MCF 10A (cell line): ENCODE results near the gene HSBP1. TPM values are rescaled to one million over a fixed set of nuclear protein-coding genes. Genes with fewer than 3 reads are reported as not detected.

ENCODE experiments used
- BruUV-seq: library from RNA; stranded (reverse); fragments of 400-500 nt; replicated peaks from 2 replicates; lab custom pipeline; 2021; lab: Mats Ljungman, UMichigan
- CTCF ChIA-PET: fragments of 300-600 bp; sonication (Branson Sonifier 250); formaldehyde crosslinking; extraction: SDS; loops from one replicate; lab custom pipeline; 2021; ENCODE audit warnings: antibody characterized with exemption, inconsistent platforms; lab: Yijun Ruan, JAX
- POLR2A ChIA-PET: fragments of 300-600, 350-650 bp; sonication (Branson Sonifier 250); formaldehyde crosslinking; extraction: SDS; loops from one replicate; lab custom pipeline; 2020; ENCODE audit warnings: antibody characterized with exemption, inconsistent platforms; lab: Yijun Ruan, JAX
- DNase-seq: peaks from one replicate; pipeline ENCODE4 v3.0.0-alpha.2; 2018; ENCODE audit not compliant: unreplicated experiment
- H3K27ac Mint-ChIP-seq: one replicate; pipeline ENCODE4 v1.8.0; 2022; ENCODE audit warnings: mild to moderate bottlenecking, low read depth, mixed read lengths; ENCODE audit not compliant: unreplicated experiment
- H3K27me3 Mint-ChIP-seq: one replicate; pipeline ENCODE4 v1.8.0; 2022; ENCODE audit warnings: mixed read lengths; ENCODE audit not compliant: insufficient read depth, unreplicated experiment
- H3K36me3 Mint-ChIP-seq: one replicate; pipeline ENCODE4 v1.8.0; 2022; ENCODE audit warnings: mild to moderate bottlenecking, moderate library complexity, mixed read lengths; ENCODE audit not compliant: insufficient read depth, unreplicated experiment
- H3K4me1 Mint-ChIP-seq: one replicate; pipeline ENCODE4 v1.8.0; 2022; ENCODE audit warnings: mixed read lengths; ENCODE audit not compliant: insufficient read depth, unreplicated experiment
- H3K4me3 Mint-ChIP-seq: one replicate; pipeline ENCODE4 v1.8.0; 2022; ENCODE audit warnings: mild to moderate bottlenecking, moderate library complexity, mixed read lengths; ENCODE audit not compliant: unreplicated experiment
- H3K9me3 Mint-ChIP-seq: one replicate; pipeline ENCODE4 v1.8.0; 2022; ENCODE audit warnings: mixed read lengths; ENCODE audit not compliant: unreplicated experiment
- CTCF ChIP-seq: fragments of 200-600 bp; IDR thresholded peaks from one replicate; pipeline ENCODE4 v1.8.0; 2022; ENCODE audit warnings: antibody characterized with exemption, mild to moderate bottlenecking; ENCODE audit not compliant: unreplicated experiment
- intact Hi-C: fragments of 100-400 bp; cut with micrococcal nuclease; formaldehyde crosslinking; loops from 2 replicates; pipeline ENCODE4 v1.14.1; 2022
- total RNA-seq: library from RNA; stranded (reverse); gene quantifications from 2 replicates; pipeline ENCODE4 v1.2.3, GENCODE V29; 2022

HSBP1 gene
- total RNA-seq, 1 experiment from 2014 or later, result 101 TPM

- POLR2A ChIA-PET, result no interaction called here
- no peaks in the 10 kb centered on the region for H3K36me3 Mint-ChIP-seq
- TF ChIP-seq CTCF, result no peak
- DNase-seq, result no peak
- no peaks in the 10 kb centered on the region for H3K9me3 Mint-ChIP-seq
- intact Hi-C loops, result no loop called here
- no TSS peak for BruUV-seq
- no peak overlapping the region for H3K4me3 Mint-ChIP-seq
- CTCF ChIA-PET, result interaction anchor here (0.6 to 1.4 kb wide), 3 partner anchors 24 to 601 kb away, joined by 4 to 5 read pairs (median 5); no protein-coding TSS in a partner anchor
- peaks cover 19% of the 10 kb centered on the region for H3K27me3 Mint-ChIP-seq
- peaks cover 14% of the 10 kb centered on the region for H3K4me1 Mint-ChIP-seq
- H3K27ac Mint-ChIP-seq, result no peak overlapping the region
Measured at GRCh38 chr16:83850947-83851346, 43.2 kb downstream of the HSBP1 start.

DNA sequence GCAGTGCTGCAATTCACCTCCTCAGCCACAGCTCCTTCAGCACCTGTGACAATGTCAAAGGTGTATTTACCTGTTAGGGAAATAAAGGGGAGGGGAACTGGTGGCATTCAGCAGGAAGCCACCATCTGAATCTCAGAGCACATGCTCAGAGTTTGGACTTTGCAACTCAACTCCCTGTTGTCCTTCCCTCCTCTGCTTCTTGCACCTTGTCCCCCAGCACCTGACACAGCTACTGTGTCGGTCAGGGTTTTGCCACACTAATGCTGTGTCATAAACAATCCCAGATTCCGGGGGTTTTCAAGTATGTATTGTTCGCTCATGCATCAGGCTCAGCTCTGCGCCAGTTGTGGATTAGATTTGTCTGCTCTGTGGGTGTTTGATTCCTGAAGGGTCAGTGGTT, 43.7 kb downstream of the HSBP1 start:
- ChIA-PET POLR2A (no interaction called here), CTCF (interaction anchor here (1.1 to 1.4 kb wide), 2 partner anchors 25 to 26 kb away, joined by 5 read pairs; no protein-coding TSS in a partner anchor)
- intact Hi-C loops, result no loop called here
- peaks cover 14% of the 10 kb centered on the region for H3K4me1 Mint-ChIP-seq
- no peak overlapping the region for H3K27ac Mint-ChIP-seq
- no peaks in the 10 kb centered on the region for H3K36me3 Mint-ChIP-seq
- peaks cover 19% of the 10 kb centered on the region for H3K27me3 Mint-ChIP-seq
- no peaks in the 10 kb centered on the region for H3K9me3 Mint-ChIP-seq
- no peak for DNase-seq
- TF ChIP-seq CTCF, result no peak
- no peak overlapping the region for H3K4me3 Mint-ChIP-seq
- no TSS peak for BruUV-seq

DNA sequence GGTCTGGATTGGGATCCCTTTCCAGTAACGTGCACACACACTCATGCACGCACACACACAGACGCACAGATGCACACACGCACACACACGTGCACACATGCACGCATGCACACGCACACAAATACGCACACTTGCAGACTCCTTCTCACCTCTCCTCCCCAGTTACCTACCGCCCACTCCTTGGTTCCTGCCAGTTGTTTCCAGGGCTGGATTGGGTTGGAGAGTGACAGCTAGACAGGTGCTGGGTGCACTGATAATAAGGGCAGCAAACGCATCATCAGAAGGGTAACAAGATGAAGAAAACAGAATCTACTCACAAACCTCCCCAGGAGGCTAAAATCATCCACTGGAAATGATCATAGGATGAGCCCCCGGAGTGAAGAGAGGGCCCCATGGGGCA, 45.0 kb downstream of the HSBP1 start:
- intact Hi-C loops, result no loop called here
- peaks cover 25% of the 10 kb centered on the region for H3K27me3 Mint-ChIP-seq
- peaks cover 2% of the 10 kb centered on the region for H3K4me1 Mint-ChIP-seq
- no peak for TF ChIP-seq CTCF
- H3K4me3 Mint-ChIP-seq, result no peak overlapping the region
- no peak overlapping the region for H3K27ac Mint-ChIP-seq
- no peaks in the 10 kb centered on the region for H3K36me3 Mint-ChIP-seq
- H3K9me3 Mint-ChIP-seq, result no peaks in the 10 kb centered on the region
- no peak for DNase-seq
- POLR2A ChIA-PET, result no interaction called here
- CTCF ChIA-PET, result interaction anchor here (0.5 to 0.6 kb wide), 2 partner anchors 15 to 28 kb away, joined by 4 to 6 read pairs; no protein-coding TSS in a partner anchor
- no TSS peak for BruUV-seq

- no peak for DNase-seq
- Mint-ChIP-seq H3K27me3 (peaks cover 35% of the 10 kb centered on the region), H3K9me3 (no peaks in the 10 kb centered on the region), H3K36me3 (no peaks in the 10 kb centered on the region), H3K4me3 (no peak overlapping the region), H3K27ac (no peak overlapping the region), H3K4me1 (no peaks in the 10 kb centered on the region)
- POLR2A ChIA-PET, result no interaction called here
- CTCF ChIA-PET, result interaction anchor here (0.9 to 1.2 kb wide), 2 partner anchors 13 to 29 kb away, joined by 3 read pairs; no protein-coding TSS in a partner anchor
- no peak for TF ChIP-seq CTCF
- BruUV-seq, result no TSS peak
- intact Hi-C loops, result no loop called here
Measured at GRCh38 chr16:83853834-83854233, 46.1 kb downstream of the HSBP1 start.
